HL-60 (cell line): ENCODE results near the gene TMEM225B.
"Not testable (repeated sequence)": the region's sequence is repeated elsewhere in the genome, so short reads cannot be mapped to it uniquely, and the experiment has no call there.

Experiments used
- DNase-seq, 2 experiments: peaks; one replicate each; pipeline ENCODE4 v3.0.0-alpha.2; 2010 to 2020; ENCODE audit warnings: low read depth in 1 of 2, low spot score in 1 of 2
- H3K27ac ChIP-seq: fragments of 250-450 bp; sonication (Bioruptor Pico); replicated peaks from 2 replicates; pipeline ENCODE4 v1.5.1; 2020; ENCODE audit warnings: mild to moderate bottlenecking, moderate library complexity
- H3K27me3 ChIP-seq: fragments of 250-450 bp; sonication (Bioruptor Pico); 2 replicates; pipeline ENCODE4 v1.5.1; 2021; ENCODE audit warnings: mild to moderate bottlenecking, moderate library complexity; ENCODE audit not compliant: insufficient read depth, poor library complexity, severe bottlenecking
- H3K4me3 ChIP-seq: replicated peaks from 2 replicates; pipeline ENCODE4 v1.5.1; 2011; ENCODE audit warnings: mild to moderate bottlenecking, control low read depth, low read length; ENCODE audit not compliant: insufficient read depth
- GABPA ChIP-seq: IDR thresholded peaks from 2 replicates; pipeline ENCODE4 v1.6.1; 2012; ENCODE audit warnings: low read depth
- POLR2AphosphoS5 ChIP-seq: IDR thresholded peaks from 2 replicates; pipeline ENCODE4 v1.6.1; 2012; ENCODE audit warnings: low read depth
- SPI1 ChIP-seq: IDR thresholded peaks from 2 replicates; pipeline ENCODE4 v1.6.1; 2012; ENCODE audit warnings: low read depth, mild to moderate bottlenecking, borderline replicate concordance
- TF ChIP-seq, protein P1 (sequence below): IDR thresholded peaks from one replicate; pipeline ENCODE4 v1.5.1; 2011; ENCODE audit warnings: low read length, control low read depth, inconsistent platforms; ENCODE audit not compliant: insufficient read depth
- TF ChIP-seq, protein P2 (sequence below): IDR thresholded peaks from 2 replicates; pipeline ENCODE4 v1.6.1; 2012; ENCODE audit warnings: low read depth; ENCODE audit not compliant: insufficient replicate concordance

Gene TMEM225B

DNA sequence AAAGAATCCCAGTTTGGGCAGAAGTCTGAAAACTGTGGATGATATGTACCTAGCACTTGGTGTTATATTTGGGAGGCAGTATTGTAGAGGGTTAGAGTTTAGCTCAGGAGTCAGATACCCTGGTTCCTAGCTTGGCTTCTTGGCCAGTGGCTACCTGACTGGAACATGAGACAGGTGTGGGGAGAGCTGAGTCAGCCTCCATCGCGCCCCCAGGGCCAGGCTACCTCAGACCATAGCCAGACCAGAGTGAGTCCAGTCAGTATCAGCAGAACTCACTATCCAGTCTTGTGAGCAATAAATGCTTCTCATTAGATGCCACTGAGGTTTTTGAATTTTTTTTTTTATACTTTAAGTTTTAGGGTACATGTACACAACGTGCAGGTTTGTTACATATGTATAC is 55.7 kb downstream of the TMEM225B start:
- DNase-seq: no peak
- TF ChIP-seq GABPA: no peak
- TF ChIP-seq SPI1: no peak
- TF ChIP-seq, protein P1, sequence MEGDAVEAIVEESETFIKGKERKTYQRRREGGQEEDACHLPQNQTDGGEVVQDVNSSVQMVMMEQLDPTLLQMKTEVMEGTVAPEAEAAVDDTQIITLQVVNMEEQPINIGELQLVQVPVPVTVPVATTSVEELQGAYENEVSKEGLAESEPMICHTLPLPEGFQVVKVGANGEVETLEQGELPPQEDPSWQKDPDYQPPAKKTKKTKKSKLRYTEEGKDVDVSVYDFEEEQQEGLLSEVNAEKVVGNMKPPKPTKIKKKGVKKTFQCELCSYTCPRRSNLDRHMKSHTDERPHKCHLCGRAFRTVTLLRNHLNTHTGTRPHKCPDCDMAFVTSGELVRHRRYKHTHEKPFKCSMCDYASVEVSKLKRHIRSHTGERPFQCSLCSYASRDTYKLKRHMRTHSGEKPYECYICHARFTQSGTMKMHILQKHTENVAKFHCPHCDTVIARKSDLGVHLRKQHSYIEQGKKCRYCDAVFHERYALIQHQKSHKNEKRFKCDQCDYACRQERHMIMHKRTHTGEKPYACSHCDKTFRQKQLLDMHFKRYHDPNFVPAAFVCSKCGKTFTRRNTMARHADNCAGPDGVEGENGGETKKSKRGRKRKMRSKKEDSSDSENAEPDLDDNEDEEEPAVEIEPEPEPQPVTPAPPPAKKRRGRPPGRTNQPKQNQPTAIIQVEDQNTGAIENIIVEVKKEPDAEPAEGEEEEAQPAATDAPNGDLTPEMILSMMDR: no peak
- TF ChIP-seq, protein P2, sequence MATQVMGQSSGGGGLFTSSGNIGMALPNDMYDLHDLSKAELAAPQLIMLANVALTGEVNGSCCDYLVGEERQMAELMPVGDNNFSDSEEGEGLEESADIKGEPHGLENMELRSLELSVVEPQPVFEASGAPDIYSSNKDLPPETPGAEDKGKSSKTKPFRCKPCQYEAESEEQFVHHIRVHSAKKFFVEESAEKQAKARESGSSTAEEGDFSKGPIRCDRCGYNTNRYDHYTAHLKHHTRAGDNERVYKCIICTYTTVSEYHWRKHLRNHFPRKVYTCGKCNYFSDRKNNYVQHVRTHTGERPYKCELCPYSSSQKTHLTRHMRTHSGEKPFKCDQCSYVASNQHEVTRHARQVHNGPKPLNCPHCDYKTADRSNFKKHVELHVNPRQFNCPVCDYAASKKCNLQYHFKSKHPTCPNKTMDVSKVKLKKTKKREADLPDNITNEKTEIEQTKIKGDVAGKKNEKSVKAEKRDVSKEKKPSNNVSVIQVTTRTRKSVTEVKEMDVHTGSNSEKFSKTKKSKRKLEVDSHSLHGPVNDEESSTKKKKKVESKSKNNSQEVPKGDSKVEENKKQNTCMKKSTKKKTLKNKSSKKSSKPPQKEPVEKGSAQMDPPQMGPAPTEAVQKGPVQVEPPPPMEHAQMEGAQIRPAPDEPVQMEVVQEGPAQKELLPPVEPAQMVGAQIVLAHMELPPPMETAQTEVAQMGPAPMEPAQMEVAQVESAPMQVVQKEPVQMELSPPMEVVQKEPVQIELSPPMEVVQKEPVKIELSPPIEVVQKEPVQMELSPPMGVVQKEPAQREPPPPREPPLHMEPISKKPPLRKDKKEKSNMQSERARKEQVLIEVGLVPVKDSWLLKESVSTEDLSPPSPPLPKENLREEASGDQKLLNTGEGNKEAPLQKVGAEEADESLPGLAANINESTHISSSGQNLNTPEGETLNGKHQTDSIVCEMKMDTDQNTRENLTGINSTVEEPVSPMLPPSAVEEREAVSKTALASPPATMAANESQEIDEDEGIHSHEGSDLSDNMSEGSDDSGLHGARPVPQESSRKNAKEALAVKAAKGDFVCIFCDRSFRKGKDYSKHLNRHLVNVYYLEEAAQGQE: no peak
- TF ChIP-seq POLR2AphosphoS5: no peak
- no peak overlapping the region for H3K27ac ChIP-seq
- no peaks in the 10 kb centered on the region for H3K27me3 ChIP-seq
- no peak overlapping the region for H3K4me3 ChIP-seq

DNA sequence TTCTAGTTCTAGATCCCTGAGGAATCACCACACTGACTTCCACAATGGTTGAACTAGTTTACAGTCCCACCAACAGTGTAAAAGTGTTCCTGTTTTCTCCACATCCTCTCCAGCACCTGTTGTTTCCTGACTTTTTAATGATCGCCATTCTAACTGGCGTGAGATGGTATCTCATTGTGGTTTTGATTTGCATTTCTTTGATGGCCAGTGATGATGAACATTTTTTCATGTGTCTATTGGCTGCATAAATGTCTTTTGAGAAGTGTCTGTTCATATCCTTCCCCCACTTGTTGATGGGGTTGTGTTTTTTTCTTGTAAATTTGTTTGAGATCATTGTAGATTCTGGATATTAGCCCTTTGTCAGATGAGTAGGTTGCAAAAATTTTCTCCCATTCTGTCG is 56.6 kb downstream of the TMEM225B start:
- H3K27me3 ChIP-seq, DNase-seq, H3K4me3 ChIP-seq, H3K27ac ChIP-seq: not testable (repeated sequence)

DNA sequence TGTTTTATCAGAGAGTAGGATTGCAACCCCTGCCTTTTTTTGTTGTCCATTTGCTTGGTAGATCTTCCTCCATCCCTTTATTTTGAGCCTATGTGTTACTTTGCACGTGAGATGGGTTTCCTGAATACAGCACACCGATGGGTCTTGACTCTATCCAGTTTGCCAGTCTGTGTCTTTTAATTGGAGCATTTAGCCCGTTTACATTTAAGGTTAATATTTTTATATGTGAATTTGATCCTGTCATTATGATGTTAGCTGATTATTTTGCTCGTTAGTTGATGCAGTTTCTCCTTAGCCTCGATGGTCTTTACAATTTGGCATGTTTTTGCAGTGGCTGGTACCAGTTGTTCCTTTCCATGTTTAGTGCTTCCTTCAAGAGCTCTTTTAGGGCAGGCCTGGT is 59.8 kb downstream of the TMEM225B start:
- H3K4me3 ChIP-seq, H3K27me3 ChIP-seq, H3K27ac ChIP-seq, DNase-seq: not testable (repeated sequence)
